ENCODE data around the gene CIAO2A.

DNA sequence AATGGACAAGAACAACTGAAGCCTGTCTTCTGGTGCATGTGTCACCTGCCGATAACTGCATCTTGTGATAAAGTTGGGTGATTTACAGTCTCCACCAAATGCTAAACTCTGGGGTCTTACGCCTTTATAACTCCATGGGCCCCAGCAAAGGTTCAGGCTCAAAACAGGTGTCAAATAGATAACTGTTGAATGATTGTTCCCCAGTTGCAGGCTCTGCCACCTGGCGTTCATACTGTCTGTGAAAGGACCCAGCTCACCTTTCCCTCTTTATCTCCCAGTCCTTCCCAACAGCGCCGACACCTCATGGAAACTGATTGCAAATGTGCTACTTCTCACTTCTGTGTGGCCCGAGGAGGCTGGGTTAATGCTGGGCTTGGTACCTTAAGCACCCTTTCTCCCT lies 49.6 kb upstream of the CIAO2A start:
- TF ChIP-seq TAF1 (IDR thresholded peaks at IDR 0.05; ENCODE audit: borderline replicate concordance, insufficient read depth, low read length), result no peak
- TF ChIP-seq POLR2AphosphoS5 (IDR thresholded peaks at IDR 0.05; ENCODE audit: low read depth, low read length), result no peak

Data from PFSK-1 (cell line).